Activated B cell treated with CpG ODN at 0.5 μM for 24 hours (primary cell): Measurements from ENCODE around the gene TMEM132E. TPM values are rescaled to one million over a fixed set of nuclear protein-coding genes. Genes with fewer than 3 reads are reported as not detected.
A peak's percentile ranks its signal among the peaks of the same experiment; 100 is the strongest.

ENCODE experiments used
- ATAC-seq: fragments of 200-7000 bp; cut with Tn5 transposase; one replicate; pipeline ENCODE4 v1.10.0; 2021; ENCODE audit warnings: low read depth, mild to moderate bottlenecking, moderate library complexity
- CTCF ChIA-PET: fragments of 350-600 bp; sonication (Branson Sonifier 250); formaldehyde crosslinking; loops from one replicate; lab custom pipeline; 2021; ENCODE audit warnings: antibody characterized with exemption; lab: Charles Lee
- POLR2A ChIA-PET: fragments of 350-600 bp; sonication (Branson Sonifier 250); formaldehyde crosslinking; loops from one replicate; lab custom pipeline; 2021; ENCODE audit warnings: antibody characterized with exemption; lab: Charles Lee
- DNase-seq: peaks from one replicate; pipeline ENCODE4 v3.0.0; 2022
- H3K27ac Mint-ChIP-seq: one replicate; pipeline ENCODE4 v1.8.0; 2020; ENCODE audit warnings: mixed read lengths
- H3K27me3 Mint-ChIP-seq: one replicate; pipeline ENCODE4 v1.8.0; 2021; ENCODE audit warnings: mixed read lengths
- H3K36me3 Mint-ChIP-seq: one replicate; pipeline ENCODE4 v1.8.0; 2021; ENCODE audit warnings: low read depth, mixed read lengths
- H3K4me1 Mint-ChIP-seq: one replicate; pipeline ENCODE4 v1.8.0; 2021; ENCODE audit warnings: mixed read lengths
- H3K4me3 Mint-ChIP-seq: one replicate; pipeline ENCODE4 v1.8.0; 2020; ENCODE audit warnings: mild to moderate bottlenecking, mixed read lengths
- H3K9me3 Mint-ChIP-seq: one replicate; pipeline ENCODE4 v1.8.0; 2020; ENCODE audit warnings: mixed read lengths
- CTCF ChIP-seq: fragments of 200-600 bp; IDR thresholded peaks from one replicate; pipeline ENCODE4 v1.8.0; 2022; ENCODE audit warnings: antibody characterized with exemption, mild to moderate bottlenecking
- intact Hi-C: fragments of 100-400 bp; cut with micrococcal nuclease; formaldehyde crosslinking; loops from one replicate; pipeline ENCODE4 v1.15.1; 2024
- total RNA-seq: library from RNA; stranded (reverse); gene quantifications from 2 replicates; pipeline ENCODE4 v1.2.3, GENCODE V29; 2022

The TMEM132E gene
- total RNA-seq, 1 donor from 2014 or later, result not detected

GRCh38 chr17:34562387-34562786, 17.0 kb upstream of the TMEM132E start:
- H3K4me1 Mint-ChIP-seq, result no peaks in the 10 kb centered on the region
- ChIA-PET CTCF (no interaction called here), POLR2A (no interaction called here)
- no peaks in the 10 kb centered on the region for H3K9me3 Mint-ChIP-seq
- intact Hi-C loops, result no loop called here
- no peak overlapping the region for H3K27ac Mint-ChIP-seq
- no peak for DNase-seq
- peaks cover 8% of the 10 kb centered on the region for H3K27me3 Mint-ChIP-seq
- no peak for TF ChIP-seq CTCF
- H3K4me3 Mint-ChIP-seq, result no peak overlapping the region
- peak; percentile 50 for ATAC-seq
- H3K36me3 Mint-ChIP-seq, result no peaks in the 10 kb centered on the region

GRCh38 chr17:34565713-34566112, 13.7 kb upstream of the TMEM132E start:
- Mint-ChIP-seq H3K27me3 (peaks cover 16% of the 10 kb centered on the region), H3K4me3 (no peak overlapping the region), H3K27ac (no peak overlapping the region), H3K4me1 (no peaks in the 10 kb centered on the region), H3K9me3 (no peaks in the 10 kb centered on the region), H3K36me3 (no peaks in the 10 kb centered on the region)
- POLR2A ChIA-PET, result no interaction called here
- no peak for ATAC-seq
- CTCF ChIA-PET, result no interaction called here
- intact Hi-C loops, result no loop called here
- DNase-seq, result no peak
- no peak for TF ChIP-seq CTCF

- ChIA-PET POLR2A (no interaction called here), CTCF (no interaction called here)
- Mint-ChIP-seq H3K9me3 (no peaks in the 10 kb centered on the region), H3K27me3 (peaks cover 16% of the 10 kb centered on the region), H3K4me3 (no peak overlapping the region), H3K27ac (no peak overlapping the region), H3K36me3 (no peaks in the 10 kb centered on the region), H3K4me1 (no peaks in the 10 kb centered on the region)
- DNase-seq (no peak), ATAC-seq (no peak)
- no peak for TF ChIP-seq CTCF
- intact Hi-C loops, result no loop called here
Measured at GRCh38 chr17:34566201-34566600, 13.2 kb upstream of the TMEM132E start.

- ATAC-seq (no peak), DNase-seq (no peak)
- TF ChIP-seq CTCF, result no peak
- H3K4me1 Mint-ChIP-seq, result no peaks in the 10 kb centered on the region
- intact Hi-C loops, result no loop called here
- peaks cover 17% of the 10 kb centered on the region for H3K27me3 Mint-ChIP-seq
- no peaks in the 10 kb centered on the region for H3K9me3 Mint-ChIP-seq
- ChIA-PET POLR2A (no interaction called here), CTCF (no interaction called here)
- no peak overlapping the region for H3K27ac Mint-ChIP-seq
- no peaks in the 10 kb centered on the region for H3K36me3 Mint-ChIP-seq
- no peak overlapping the region for H3K4me3 Mint-ChIP-seq
Measured at GRCh38 chr17:34566873-34567272, 12.5 kb upstream of the TMEM132E start.

- no peaks in the 10 kb centered on the region for H3K4me1 Mint-ChIP-seq
- no peak overlapping the region for H3K4me3 Mint-ChIP-seq
- no peaks in the 10 kb centered on the region for H3K9me3 Mint-ChIP-seq
- ATAC-seq (no peak), DNase-seq (no peak)
- intact Hi-C loops, result no loop called here
- POLR2A ChIA-PET, result no interaction called here
- H3K27ac Mint-ChIP-seq, result no peak overlapping the region
- H3K36me3 Mint-ChIP-seq, result no peaks in the 10 kb centered on the region
- peaks cover 24% of the 10 kb centered on the region for H3K27me3 Mint-ChIP-seq
- no peak for TF ChIP-seq CTCF
- CTCF ChIA-PET, result no interaction called here
Measured at GRCh38 chr17:34567691-34568465, 11.5 kb upstream of the TMEM132E start.
